ENCODE measurements around the gene RHBDL1.

DNA sequence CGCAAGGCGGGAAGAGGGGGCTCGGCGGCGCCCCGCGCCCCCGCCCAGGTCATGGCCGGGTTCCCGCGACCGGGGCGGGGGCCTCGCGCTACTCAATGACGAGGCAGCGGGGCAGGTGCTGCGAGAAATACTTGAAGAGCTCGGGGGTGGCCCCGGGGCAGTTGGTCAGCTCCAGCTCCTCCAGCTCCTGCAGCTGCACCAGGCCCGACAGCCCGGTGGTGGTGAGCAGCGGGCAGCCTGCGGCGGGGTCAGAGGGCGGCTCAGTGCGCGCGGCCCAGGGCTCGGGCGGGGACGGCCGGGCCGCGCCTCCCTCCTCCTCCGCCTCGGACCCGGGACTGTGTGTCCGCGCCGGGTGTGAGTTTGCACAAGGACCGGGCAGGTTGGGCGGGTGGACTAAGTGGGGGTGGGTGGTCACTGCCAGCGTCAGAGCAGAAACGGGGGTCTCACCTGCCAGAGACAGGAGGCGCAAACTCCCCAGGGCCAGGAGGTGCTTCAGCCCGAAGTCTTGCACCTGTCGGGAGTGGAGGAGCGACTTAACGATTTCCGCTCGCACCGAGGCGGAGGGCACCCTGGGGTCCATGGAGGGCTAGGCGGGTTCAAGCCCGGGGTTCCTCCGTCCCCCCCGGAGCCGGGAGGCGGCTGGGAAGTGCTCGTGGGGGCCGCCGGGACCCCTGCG, 18.9 kb downstream of the RHBDL1 start:
- no peak for TF ChIP-seq CTCF (IDR thresholded peaks at IDR 0.05; ENCODE audit: insufficient read depth, low read length, poor library complexity, severe bottlenecking)
- TF ChIP-seq EZH2phosphoT487 (conservative IDR thresholded peaks at IDR 0.05; ENCODE audit: low read length), result no peak

All from SU-DHL-6 (cell line).